Astrocyte (in vitro differentiated cells and primary cell): ENCODE results near the gene PACS2. TPM values are rescaled to one million over a fixed set of nuclear protein-coding genes. Genes with fewer than 3 reads are reported as not detected.
"Not testable (repeated sequence)": the region's sequence is repeated elsewhere in the genome, so short reads cannot be mapped to it uniquely, and the experiment has no call there.

Source experiments
- DNase-seq: peaks from one replicate; pipeline ENCODE4 v3.0.0-alpha.2; 2010; ENCODE audit warnings: low read depth
- FAIRE-seq: peaks from 2 replicates; lab custom pipeline; 2011; peaks lifted over from hg19 to GRCh38; lab: Jason Lieb, UNC
- H2AFZ ChIP-seq: 2 replicates; pipeline ENCODE4 v1.6.0; 2012; ENCODE audit warnings: low read depth, low read length, inconsistent platforms
- H3K27ac ChIP-seq: 2 replicates; pipeline ENCODE4 v1.5.1; 2011; ENCODE audit warnings: low read depth, low read length, inconsistent platforms
- H3K27me3 ChIP-seq: 2 replicates; pipeline ENCODE4 v1.6.0; 2011; ENCODE audit warnings: low read length, inconsistent platforms; ENCODE audit not compliant: insufficient read depth
- H3K36me3 ChIP-seq: 2 replicates; pipeline ENCODE4 v1.5.1; 2011; ENCODE audit warnings: low read length, inconsistent platforms; ENCODE audit not compliant: insufficient read depth
- H3K4me1 ChIP-seq: 2 replicates; pipeline ENCODE4 v1.5.1; 2011; ENCODE audit warnings: low read length, inconsistent platforms; ENCODE audit not compliant: insufficient read depth
- H3K4me2 ChIP-seq: 2 replicates; pipeline ENCODE4 v1.6.0; 2012; ENCODE audit warnings: low read length, inconsistent platforms
- H3K4me3 ChIP-seq: 2 replicates; pipeline ENCODE4 v1.5.1; 2011; ENCODE audit warnings: low read depth, mild to moderate bottlenecking, low read length, inconsistent platforms; ENCODE audit not compliant: insufficient read depth
- H3K79me2 ChIP-seq: 2 replicates; pipeline ENCODE4 v1.6.0; 2012; ENCODE audit warnings: mild to moderate bottlenecking, low read length, inconsistent platforms; ENCODE audit not compliant: insufficient read depth
- H3K9ac ChIP-seq: 2 replicates; pipeline ENCODE4 v1.6.0; 2012; ENCODE audit warnings: mild to moderate bottlenecking, low read length, inconsistent platforms
- H3K9me3 ChIP-seq: 2 replicates; pipeline ENCODE4 v1.5.1; 2012; ENCODE audit warnings: low read depth, mild to moderate bottlenecking, low read length, inconsistent platforms; ENCODE audit not compliant: insufficient read depth
- H4K20me1 ChIP-seq: 2 replicates; pipeline ENCODE4 v1.6.0; 2012; ENCODE audit warnings: low read length, inconsistent platforms; ENCODE audit not compliant: insufficient read depth
- H3K27ac Mint-ChIP-seq: one replicate; pipeline ENCODE4 v1.8.0; 2021; ENCODE audit warnings: mild to moderate bottlenecking, mixed read lengths; ENCODE audit not compliant: unreplicated experiment
- H3K27me3 Mint-ChIP-seq: one replicate; pipeline ENCODE4 v1.8.0; 2021; ENCODE audit warnings: low read depth, mixed read lengths; ENCODE audit not compliant: unreplicated experiment
- H3K36me3 Mint-ChIP-seq: one replicate; pipeline ENCODE4 v1.8.0; 2021; ENCODE audit warnings: low read depth, mixed read lengths; ENCODE audit not compliant: unreplicated experiment
- H3K4me1 Mint-ChIP-seq: one replicate; pipeline ENCODE4 v1.8.0; 2021; ENCODE audit warnings: low read depth, mixed read lengths; ENCODE audit not compliant: unreplicated experiment
- H3K4me3 Mint-ChIP-seq: one replicate; pipeline ENCODE4 v1.8.0; 2021; ENCODE audit warnings: mild to moderate bottlenecking, moderate library complexity, mixed read lengths; ENCODE audit not compliant: unreplicated experiment
- H3K9me3 Mint-ChIP-seq: one replicate; pipeline ENCODE4 v1.8.0; 2021; ENCODE audit warnings: mild to moderate bottlenecking, mixed read lengths; ENCODE audit not compliant: unreplicated experiment
- EZH2 ChIP-seq: IDR thresholded peaks from 2 replicates; pipeline ENCODE4 v1.6.1; 2012; ENCODE audit warnings: mild to moderate bottlenecking, low read length, inconsistent platforms; ENCODE audit not compliant: insufficient read depth
- total RNA-seq: library from RNA; stranded (reverse); gene quantifications from 2 replicates; pipeline ENCODE4 v1.2.1, GENCODE V29; 2021
- TF ChIP-seq, protein P1 (sequence below): IDR thresholded peaks from 2 replicates; pipeline ENCODE4 v1.5.1; 2011; ENCODE audit warnings: low read depth, mild to moderate bottlenecking, inconsistent platforms, low read length, moderate library complexity; ENCODE audit not compliant: insufficient read depth

PACS2 gene
- total RNA-seq, 1 donor from 2014 or later: 51.0 TPM

DNA sequence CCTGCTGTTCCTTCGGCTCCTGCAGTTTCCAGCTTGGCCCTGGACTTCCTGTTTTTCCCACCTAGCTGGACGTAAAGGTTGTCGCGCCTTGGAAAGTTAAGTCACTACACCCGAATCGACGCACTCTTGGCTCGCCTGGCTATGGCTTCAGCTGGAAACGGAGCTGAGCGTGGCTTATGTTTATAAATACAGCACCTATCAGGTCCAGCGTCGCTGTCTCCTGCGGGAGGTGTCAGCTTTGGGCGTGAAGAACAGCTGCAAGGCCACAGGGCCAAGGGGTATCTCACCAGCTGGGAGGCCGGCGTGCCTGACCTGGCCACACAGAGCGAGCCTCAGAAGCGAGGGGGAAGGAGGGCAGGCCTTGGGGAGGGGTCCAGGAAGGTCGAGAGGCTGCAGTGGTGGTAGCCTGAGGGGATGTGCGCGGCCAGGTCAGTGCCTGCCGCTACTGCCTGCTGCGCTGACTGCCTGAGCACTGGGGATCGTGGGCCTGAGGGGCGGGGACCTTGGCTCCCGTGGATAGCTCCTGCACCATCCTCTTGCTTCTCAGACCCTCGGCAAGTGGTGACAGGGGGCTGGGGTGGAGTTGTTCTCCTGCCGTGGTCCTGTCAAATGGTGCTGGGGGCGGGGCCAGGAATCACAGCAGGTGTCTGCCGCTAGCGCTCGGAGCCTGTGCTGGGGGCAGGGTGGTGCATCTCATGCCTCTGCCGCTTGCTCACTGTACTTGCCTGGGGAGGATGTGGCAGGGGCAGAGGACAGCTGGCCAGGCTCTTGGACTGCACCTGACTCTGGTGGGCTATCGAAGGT, 12.5 kb downstream of the PACS2 start:
- no peak for FAIRE-seq
- Histone ChIP-seq H3K79me2 (peaks cover 89% of the 10 kb centered on the region), H3K27ac (no peak overlapping the region), H3K27me3 (no peaks in the 10 kb centered on the region), H3K36me3 (no peaks in the 10 kb centered on the region), H3K4me1 (peaks cover 20% of the 10 kb centered on the region), H3K4me3 (no peak overlapping the region), H2AFZ (no peak overlapping the region), H4K20me1 (peaks cover 91% of the 10 kb centered on the region), H3K9me3 (no peaks in the 10 kb centered on the region), H3K9ac (no peak overlapping the region), H3K4me2 (no peak overlapping the region)
- Mint-ChIP-seq H3K9me3 (no peaks in the 10 kb centered on the region), H3K36me3 (peaks cover 4% of the 10 kb centered on the region), H3K4me3 (no peak overlapping the region), H3K4me1 (peaks cover 13% of the 10 kb centered on the region), H3K27ac (no peak overlapping the region), H3K27me3 (no peaks in the 10 kb centered on the region)
- DNase-seq: no peak
- TF ChIP-seq, protein P1, sequence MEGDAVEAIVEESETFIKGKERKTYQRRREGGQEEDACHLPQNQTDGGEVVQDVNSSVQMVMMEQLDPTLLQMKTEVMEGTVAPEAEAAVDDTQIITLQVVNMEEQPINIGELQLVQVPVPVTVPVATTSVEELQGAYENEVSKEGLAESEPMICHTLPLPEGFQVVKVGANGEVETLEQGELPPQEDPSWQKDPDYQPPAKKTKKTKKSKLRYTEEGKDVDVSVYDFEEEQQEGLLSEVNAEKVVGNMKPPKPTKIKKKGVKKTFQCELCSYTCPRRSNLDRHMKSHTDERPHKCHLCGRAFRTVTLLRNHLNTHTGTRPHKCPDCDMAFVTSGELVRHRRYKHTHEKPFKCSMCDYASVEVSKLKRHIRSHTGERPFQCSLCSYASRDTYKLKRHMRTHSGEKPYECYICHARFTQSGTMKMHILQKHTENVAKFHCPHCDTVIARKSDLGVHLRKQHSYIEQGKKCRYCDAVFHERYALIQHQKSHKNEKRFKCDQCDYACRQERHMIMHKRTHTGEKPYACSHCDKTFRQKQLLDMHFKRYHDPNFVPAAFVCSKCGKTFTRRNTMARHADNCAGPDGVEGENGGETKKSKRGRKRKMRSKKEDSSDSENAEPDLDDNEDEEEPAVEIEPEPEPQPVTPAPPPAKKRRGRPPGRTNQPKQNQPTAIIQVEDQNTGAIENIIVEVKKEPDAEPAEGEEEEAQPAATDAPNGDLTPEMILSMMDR: no peak
- TF ChIP-seq EZH2: no peak

DNA sequence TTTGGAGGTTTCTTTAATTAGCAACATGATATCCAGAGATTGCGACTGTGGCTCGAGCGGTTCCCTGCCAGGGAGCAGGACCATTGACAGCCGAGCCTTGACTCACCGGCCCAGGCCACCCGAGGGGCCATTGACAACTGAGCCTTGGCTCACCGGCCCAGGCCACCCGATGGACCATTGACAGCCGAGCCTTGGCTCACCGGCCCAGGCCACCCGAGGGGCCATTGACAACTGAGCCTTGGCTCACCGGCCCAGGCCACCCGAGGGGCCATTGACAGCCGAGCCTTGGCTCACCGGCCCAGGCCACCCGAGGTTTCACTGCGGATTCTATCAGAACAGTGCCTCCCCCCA, 13.1 kb downstream of the PACS2 start:
- not testable (repeated sequence) for H3K36me3 ChIP-seq, H3K27ac Mint-ChIP-seq, DNase-seq, H3K27me3 ChIP-seq, H3K9me3 ChIP-seq, H3K9me3 Mint-ChIP-seq, H3K36me3 Mint-ChIP-seq, H3K27ac ChIP-seq, H3K27me3 Mint-ChIP-seq, H3K4me3 ChIP-seq, H3K4me2 ChIP-seq, H3K4me3 Mint-ChIP-seq, H2AFZ ChIP-seq, H3K9ac ChIP-seq, FAIRE-seq
- Histone ChIP-seq H3K79me2 (peaks cover 92% of the 10 kb centered on the region), H3K4me1 (peaks cover 17% of the 10 kb centered on the region), H4K20me1 (peaks cover 92% of the 10 kb centered on the region)
- peaks cover 11% of the 10 kb centered on the region for H3K4me1 Mint-ChIP-seq

DNA sequence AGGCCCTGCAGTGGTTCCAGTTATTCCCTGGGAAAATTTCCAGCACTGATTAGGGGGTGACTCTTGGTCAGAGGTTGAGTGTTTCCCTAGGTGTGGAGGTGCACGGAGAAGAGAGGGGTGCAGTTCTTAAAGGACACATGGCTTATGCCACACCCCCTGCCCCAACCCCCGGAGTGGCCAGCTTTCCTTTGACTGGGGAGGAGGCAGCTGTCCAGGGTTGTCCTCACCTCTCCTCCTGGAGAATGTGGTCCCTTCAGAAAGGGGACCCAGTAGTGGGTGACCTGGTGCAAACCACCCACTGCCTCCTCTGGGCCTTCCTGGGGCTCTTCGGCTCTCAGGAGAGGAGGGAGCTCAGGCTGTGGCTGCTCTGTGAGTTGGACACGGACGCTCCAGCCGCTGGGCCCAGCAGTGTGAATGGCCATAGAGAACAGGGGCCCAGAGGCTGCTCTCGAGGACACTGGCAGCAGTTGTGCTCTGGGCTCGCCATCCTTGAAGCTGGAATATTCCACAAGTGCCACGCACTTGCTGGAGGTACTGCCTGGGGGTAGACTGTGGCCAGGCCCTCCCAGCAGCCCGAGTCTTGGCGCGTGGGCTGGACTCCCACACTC, 13.6 kb downstream of the PACS2 start:
- no peaks in the 10 kb centered on the region for H3K27me3 ChIP-seq
- Mint-ChIP-seq H3K27me3 (no peaks in the 10 kb centered on the region), H3K4me3 (no peak overlapping the region), H3K27ac (no peak overlapping the region), H3K4me1 (peaks cover 6% of the 10 kb centered on the region), H3K36me3 (peaks cover 4% of the 10 kb centered on the region), H3K9me3 (no peaks in the 10 kb centered on the region)
- peaks cover 92% of the 10 kb centered on the region for H3K79me2 ChIP-seq
- no peak overlapping the region for H3K9ac ChIP-seq
- no peaks in the 10 kb centered on the region for H3K9me3 ChIP-seq
- peaks cover 12% of the 10 kb centered on the region for H3K4me1 ChIP-seq
- H3K27ac ChIP-seq: no peak overlapping the region
- FAIRE-seq (no peak), DNase-seq (no peak)
- no peak overlapping the region for H3K4me3 ChIP-seq
- no peak overlapping the region for H3K4me2 ChIP-seq
- H4K20me1 ChIP-seq: peaks cover 92% of the 10 kb centered on the region
- no peaks in the 10 kb centered on the region for H3K36me3 ChIP-seq
- no peak overlapping the region for H2AFZ ChIP-seq
- no peak for TF ChIP-seq EZH2
- TF ChIP-seq, protein P1: no peak
